Uterus (tissue), 4 donors: ENCODE data around the gene EML1. TPM values are rescaled to one million over a fixed set of nuclear protein-coding genes. Genes with fewer than 3 reads are reported as not detected.

Experiments
- DNase-seq, 2 donors: peaks; one replicate each; pipeline ENCODE4 v3.0.0-alpha.2; 2019 to 2020
- H3K27ac ChIP-seq, 2 donors: fragments of 200-600 bp; sonication (generic); 1 replicate in 1 of 2; 2 replicates in 1 of 2; pipeline ENCODE4 v1.5.1; 2016 to 2018
- H3K27me3 ChIP-seq, 2 donors: fragments of 200-600 bp; sonication (generic); one replicate each; pipeline ENCODE4 v1.5.1; 2018 to 2019; ENCODE audit warnings: control low read depth in 1 of 2
- H3K36me3 ChIP-seq, 2 donors: fragments of 200-600 bp; sonication (generic); one replicate each; pipeline ENCODE4 v1.5.1; 2019; ENCODE audit warnings: control low read depth in 1 of 2
- H3K4me1 ChIP-seq, 2 donors: fragments of 200-600 bp; sonication (generic); one replicate each; pipeline ENCODE4 v1.5.1; 2018 to 2019; ENCODE audit warnings: control low read depth in 1 of 2
- H3K4me3 ChIP-seq, 2 donors: fragments of 200-600 bp; sonication (generic); 1 replicate in 1 of 2; 2 replicates in 1 of 2; pipeline ENCODE4 v1.5.1; 2018 to 2019; ENCODE audit warnings: mild to moderate bottlenecking in 1 of 2
- H3K9me3 ChIP-seq, 2 donors: fragments of 200-600 bp; sonication (generic); one replicate each; pipeline ENCODE4 v1.5.1; 2019; ENCODE audit warnings: control low read depth in 1 of 2
- POLR2A ChIP-seq, 2 donors: fragments of 450-650 bp; IDR thresholded peaks; one replicate each; pipeline ENCODE4 v1.6.1; 2016; ENCODE audit warnings: antibody characterized with exemption in 2 of 2, mild to moderate bottlenecking in 1 of 2, moderate library complexity in 1 of 2
- intact Hi-C: fragments of 100-400 bp; cut with DNase I; formaldehyde crosslinking; loops from one replicate; pipeline ENCODE4 v1.15.1; 2023; ENCODE audit warnings: low total_unique reads
- total RNA-seq, 4 donors: library from RNA; depleted of rRNA in 3 of 4; stranded (reverse); fragments of >200 nt in 3 of 4; gene quantifications; one replicate each; pipeline versions ENCODE4 v1.1.0 to v1.2.4, GENCODE V29; 2014 to 2023
- TF ChIP-seq, protein P1 (sequence below), 4 experiments: fragments of 200-600 bp in 2 of 4; fragments of 450-650 bp in 2 of 4; sonication (generic) in 2 of 4; IDR thresholded peaks; one replicate each; pipeline ENCODE4 v1.5.1; 2016 to 2019; ENCODE audit warnings: antibody characterized with exemption in 4 of 4, mild to moderate bottlenecking in 2 of 4, moderate library complexity in 1 of 4
- donor health status: DM: yes; HTN: yes; CAD: no.

EML1 gene
- total RNA-seq, 4 donors from 2014 or later = 51.4 to 184 (median 84.4) TPM

DNA sequence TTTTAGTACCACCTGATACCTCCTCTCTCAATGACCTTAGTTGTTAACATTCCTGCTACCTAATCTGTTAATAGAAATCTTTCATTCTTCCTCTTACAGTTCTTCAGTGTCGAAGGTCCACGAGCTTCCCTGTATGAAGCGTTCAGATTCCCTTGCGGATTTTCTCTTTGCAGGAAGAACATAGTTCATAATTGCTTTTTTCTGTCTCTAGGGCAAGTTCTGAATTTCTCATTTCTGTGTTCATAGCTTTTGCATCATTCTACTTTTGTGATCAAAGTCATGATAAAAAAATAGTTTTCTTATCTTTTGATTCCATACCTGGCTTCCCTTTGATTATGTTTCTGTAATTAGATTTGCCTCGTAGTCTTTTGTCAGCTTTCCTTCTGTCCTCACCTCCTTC, 94.9 kb downstream of the EML1 start:
- H3K4me1 ChIP-seq = peaks cover 0 to 3% of the 10 kb centered on the region in 2 donors
- intact Hi-C loops = loop anchor here (5.0 kb wide), 1 partner anchor 206 kb away; the partner anchor contains the start of gene CYP46A1
- H3K36me3 ChIP-seq = no peaks in the 10 kb centered on the region
- DNase-seq = no peak
- H3K4me3 ChIP-seq = no peak overlapping the region
- H3K9me3 ChIP-seq = no peaks in the 10 kb centered on the region
- no peak overlapping the region for H3K27ac ChIP-seq
- no peak for TF ChIP-seq POLR2A (IDR thresholded peaks at IDR 0.05)
- TF ChIP-seq, protein P1, sequence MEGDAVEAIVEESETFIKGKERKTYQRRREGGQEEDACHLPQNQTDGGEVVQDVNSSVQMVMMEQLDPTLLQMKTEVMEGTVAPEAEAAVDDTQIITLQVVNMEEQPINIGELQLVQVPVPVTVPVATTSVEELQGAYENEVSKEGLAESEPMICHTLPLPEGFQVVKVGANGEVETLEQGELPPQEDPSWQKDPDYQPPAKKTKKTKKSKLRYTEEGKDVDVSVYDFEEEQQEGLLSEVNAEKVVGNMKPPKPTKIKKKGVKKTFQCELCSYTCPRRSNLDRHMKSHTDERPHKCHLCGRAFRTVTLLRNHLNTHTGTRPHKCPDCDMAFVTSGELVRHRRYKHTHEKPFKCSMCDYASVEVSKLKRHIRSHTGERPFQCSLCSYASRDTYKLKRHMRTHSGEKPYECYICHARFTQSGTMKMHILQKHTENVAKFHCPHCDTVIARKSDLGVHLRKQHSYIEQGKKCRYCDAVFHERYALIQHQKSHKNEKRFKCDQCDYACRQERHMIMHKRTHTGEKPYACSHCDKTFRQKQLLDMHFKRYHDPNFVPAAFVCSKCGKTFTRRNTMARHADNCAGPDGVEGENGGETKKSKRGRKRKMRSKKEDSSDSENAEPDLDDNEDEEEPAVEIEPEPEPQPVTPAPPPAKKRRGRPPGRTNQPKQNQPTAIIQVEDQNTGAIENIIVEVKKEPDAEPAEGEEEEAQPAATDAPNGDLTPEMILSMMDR (IDR thresholded peaks at IDR 0.05) = no peak
- no peaks in the 10 kb centered on the region for H3K27me3 ChIP-seq

DNA sequence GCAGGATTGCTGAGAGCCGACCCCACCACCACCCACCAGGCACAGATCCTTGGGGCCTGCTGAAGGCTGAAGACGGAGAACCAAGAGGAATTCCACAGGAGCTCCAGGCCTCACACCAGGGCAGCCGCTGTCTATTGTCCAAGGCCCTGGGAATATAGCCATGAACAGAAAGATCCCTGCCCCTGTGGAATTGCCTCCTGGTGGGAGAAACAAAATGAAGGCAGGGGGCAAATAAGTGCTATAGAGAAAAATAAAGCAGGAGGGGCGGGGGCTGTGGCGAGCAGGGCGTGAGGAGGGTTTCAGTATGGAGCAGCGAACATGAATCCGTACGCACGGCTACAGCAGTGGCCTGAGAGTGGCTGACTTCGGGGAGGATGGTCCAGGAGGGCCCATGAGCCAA, 96.1 kb downstream of the EML1 start:
- intact Hi-C loops = loop anchor here (5.0 kb wide), 1 partner anchor 207 kb away; the partner anchor contains the start of gene CYP46A1
- DNase-seq = no peak
- TF ChIP-seq, protein P1 (IDR thresholded peaks at IDR 0.05) = no peak
- no peak for TF ChIP-seq POLR2A (IDR thresholded peaks at IDR 0.05)
- H3K9me3 ChIP-seq = no peaks in the 10 kb centered on the region
- no peak overlapping the region for H3K4me3 ChIP-seq
- H3K36me3 ChIP-seq = no peaks in the 10 kb centered on the region
- no peak overlapping the region for H3K27ac ChIP-seq
- peaks cover 0 to 3% of the 10 kb centered on the region in 2 donors for H3K4me1 ChIP-seq
- H3K27me3 ChIP-seq = no peaks in the 10 kb centered on the region

DNA sequence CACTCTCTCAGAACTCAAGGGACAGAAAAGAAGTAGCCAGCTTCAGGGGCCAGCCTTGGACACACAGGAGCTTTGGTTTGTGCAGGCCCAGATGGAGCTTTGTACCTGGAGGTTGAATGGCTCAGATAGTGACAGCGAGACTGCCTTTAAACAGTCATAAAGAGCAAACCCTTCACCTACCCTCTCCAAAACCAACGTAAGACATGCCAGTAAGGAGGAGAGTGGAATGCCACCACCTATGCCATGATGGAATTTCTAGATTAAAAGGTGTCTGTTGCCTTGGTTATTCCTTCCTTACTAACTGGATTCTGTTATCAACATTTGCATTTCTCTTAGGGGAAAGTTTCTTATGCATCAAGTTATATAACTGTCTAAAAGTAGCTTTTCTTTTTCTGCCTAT, 98.1 kb downstream of the EML1 start:
- DNase-seq = no peak
- Histone ChIP-seq H3K9me3 (no peaks in the 10 kb centered on the region), H3K27me3 (no peaks in the 10 kb centered on the region), H3K36me3 (no peaks in the 10 kb centered on the region), H3K4me1 (no peaks in the 10 kb centered on the region), H3K27ac (no peak overlapping the region), H3K4me3 (no peak overlapping the region)
- no peak for TF ChIP-seq POLR2A (IDR thresholded peaks at IDR 0.05)
- TF ChIP-seq, protein P1 (IDR thresholded peaks at IDR 0.05) = no peak
- intact Hi-C loops = no loop called here

DNA sequence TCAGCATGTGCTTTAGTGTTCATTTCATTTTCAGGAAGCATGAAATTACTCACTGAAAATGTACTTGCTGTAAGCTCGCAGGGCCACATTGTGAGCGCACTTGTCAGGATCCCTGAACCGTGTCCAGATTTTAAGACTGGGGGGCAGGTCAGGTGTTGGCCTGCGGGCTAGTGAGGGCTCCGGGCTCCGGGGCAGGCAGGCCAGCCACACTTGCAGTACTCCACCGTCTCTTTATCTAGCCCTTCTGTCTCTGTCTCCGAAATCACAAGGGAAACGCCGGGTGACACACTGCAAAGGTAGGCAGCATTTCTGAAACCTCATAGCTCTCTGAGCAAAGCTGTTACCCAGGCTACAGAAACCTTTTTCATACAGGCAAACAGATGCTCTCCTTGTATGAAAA, 98.7 kb downstream of the EML1 start:
- no peaks in the 10 kb centered on the region for H3K36me3 ChIP-seq
- no peaks in the 10 kb centered on the region for H3K4me1 ChIP-seq
- intact Hi-C loops = no loop called here
- no peak overlapping the region for H3K27ac ChIP-seq
- TF ChIP-seq POLR2A (IDR thresholded peaks at IDR 0.05) = no peak
- TF ChIP-seq, protein P1 (IDR thresholded peaks at IDR 0.05) = no peak
- H3K4me3 ChIP-seq = no peak overlapping the region
- no peaks in the 10 kb centered on the region for H3K27me3 ChIP-seq
- no peaks in the 10 kb centered on the region for H3K9me3 ChIP-seq
- DNase-seq = no peak

DNA sequence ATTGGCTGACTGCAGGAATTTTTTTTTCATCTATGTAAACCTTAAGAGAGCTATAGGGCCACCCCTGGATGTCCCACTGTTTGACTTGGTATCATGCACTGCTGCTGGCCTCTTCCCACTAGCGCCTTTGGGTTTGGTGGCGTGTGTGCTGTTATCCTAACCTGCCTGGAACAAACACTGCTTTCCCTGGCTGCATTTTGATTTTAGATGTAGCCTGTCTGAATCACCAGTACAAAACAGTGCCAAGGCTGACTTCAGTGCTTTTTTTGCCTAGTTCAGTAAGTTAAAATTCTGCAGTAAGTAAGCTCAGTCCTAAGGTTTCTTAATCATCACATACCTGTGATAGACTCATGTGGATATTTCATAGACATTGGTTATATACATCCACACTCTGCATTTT, 99.2 kb downstream of the EML1 start:
- Histone ChIP-seq H3K9me3 (no peaks in the 10 kb centered on the region), H3K36me3 (no peaks in the 10 kb centered on the region), H3K4me1 (no peaks in the 10 kb centered on the region), H3K27ac (no peak overlapping the region), H3K4me3 (no peak overlapping the region), H3K27me3 (no peaks in the 10 kb centered on the region)
- intact Hi-C loops = no loop called here
- no peak for TF ChIP-seq POLR2A (IDR thresholded peaks at IDR 0.05)
- TF ChIP-seq, protein P1 (IDR thresholded peaks at IDR 0.05) = no peak
- no peak for DNase-seq
